Neural cell (in vitro differentiated cells): ENCODE measurements around the gene CNTNAP5. TPM values are rescaled to one million over a fixed set of nuclear protein-coding genes. Genes with fewer than 3 reads are reported as not detected.

Source experiments
- H2AFZ ChIP-seq: fragments of 200-600, 300-800 bp; sonication (generic), shearing (Covaris generic); 2 replicates; pipeline ENCODE4 v1.6.0; 2014; ENCODE audit warnings: low read depth, mild to moderate bottlenecking, antibody characterized with exemption, low read length, moderate library complexity
- H3F3A ChIP-seq: fragments of 200-600 bp; shearing (Covaris generic); 2 replicates; pipeline ENCODE4 v1.6.1; 2016; ENCODE audit warnings: mild to moderate bottlenecking, moderate library complexity, mixed read lengths, antibody characterized with exemption, low read length; ENCODE audit not compliant: insufficient read depth, poor library complexity, severe bottlenecking
- H3K27ac ChIP-seq: fragments of 200-600, 300-800 bp; sonication (generic), shearing (Covaris generic); 2 replicates; pipeline ENCODE4 v1.5.1; 2014; ENCODE audit warnings: mild to moderate bottlenecking, low read length, moderate library complexity
- H3K27me3 ChIP-seq: fragments of 300-800, 200-600 bp; sonication (generic), shearing (Covaris generic); 2 replicates; pipeline ENCODE4 v1.6.0; 2014; ENCODE audit warnings: mild to moderate bottlenecking, low read depth, low read length, moderate library complexity; ENCODE audit not compliant: insufficient read depth
- H3K36me3 ChIP-seq: fragments of 300-800, 200-600 bp; sonication (generic), shearing (Covaris generic); 2 replicates; pipeline ENCODE4 v1.5.1; 2014; ENCODE audit warnings: mild to moderate bottlenecking, antibody characterized with exemption, low read length, moderate library complexity; ENCODE audit not compliant: insufficient read depth
- H3K4me2 ChIP-seq: fragments of 300-800, 200-600 bp; sonication (generic), shearing (Covaris generic); 2 replicates; pipeline ENCODE4 v1.6.0; 2014; ENCODE audit warnings: mild to moderate bottlenecking, low read length
- H3K4me3 ChIP-seq: fragments of 300-800, 200-600 bp; sonication (generic), shearing (Covaris generic); 2 replicates; pipeline ENCODE4 v1.5.1; 2014; ENCODE audit warnings: mild to moderate bottlenecking, low read length, moderate library complexity
- H3K79me2 ChIP-seq: fragments of 200-600 bp; shearing (Covaris generic); replicated peaks from 2 replicates; pipeline ENCODE4 v1.6.0; 2014; ENCODE audit warnings: mild to moderate bottlenecking, low read length, moderate library complexity; ENCODE audit not compliant: insufficient read depth
- H3K9ac ChIP-seq: fragments of 300-800, 200-600 bp; sonication (generic), shearing (Covaris generic); 2 replicates; pipeline ENCODE4 v1.6.1; 2016; ENCODE audit warnings: mild to moderate bottlenecking, low read length, mixed read lengths
- H3K9me2 ChIP-seq: fragments of 200-600 bp; shearing (Covaris generic); 2 replicates; pipeline ENCODE4 v1.6.1; 2016; ENCODE audit warnings: mild to moderate bottlenecking, low read length, mixed read lengths; ENCODE audit not compliant: insufficient read depth
- H3K9me3 ChIP-seq: fragments of 200-600, 300-800 bp; sonication (generic), shearing (Covaris generic); 2 replicates; pipeline ENCODE4 v1.6.1; 2016; ENCODE audit warnings: mild to moderate bottlenecking, mixed run types, low read length, moderate library complexity, mixed read lengths
- H4K20me1 ChIP-seq: fragments of 200-600 bp; shearing (Covaris generic); 2 replicates; pipeline ENCODE4 v1.6.1; 2016; ENCODE audit warnings: mild to moderate bottlenecking, mixed run types; ENCODE audit not compliant: insufficient read depth
- CTCF ChIP-seq: fragments of 450-650 bp; IDR thresholded peaks from 2 replicates; pipeline ENCODE4 v1.5.1; 2014; ENCODE audit warnings: antibody characterized with exemption, mild to moderate bottlenecking, moderate library complexity; ENCODE audit not compliant: poor library complexity, severe bottlenecking
- EP300 ChIP-seq: fragments of 450-650 bp; conservative IDR thresholded peaks from 2 replicates; pipeline ENCODE4 v1.6.1; 2014; ENCODE audit warnings: antibody characterized with exemption, mild to moderate bottlenecking, moderate library complexity; ENCODE audit not compliant: poor library complexity, severe bottlenecking
- EZH2 ChIP-seq: fragments of 200-600, 300-800 bp; shearing (Covaris generic), sonication (generic); IDR thresholded peaks from 2 replicates; pipeline ENCODE4 v1.6.1; 2014; ENCODE audit warnings: antibody characterized with exemption, low read length, borderline replicate concordance, mild to moderate bottlenecking; ENCODE audit not compliant: insufficient read depth, poor library complexity, severe bottlenecking
- MXI1 ChIP-seq: fragments of 450-650 bp; conservative IDR thresholded peaks from 2 replicates; pipeline ENCODE4 v1.6.1; 2014; ENCODE audit warnings: antibody characterized with exemption, mild to moderate bottlenecking; ENCODE audit not compliant: poor library complexity, severe bottlenecking
- POLR2AphosphoS5 ChIP-seq: IDR thresholded peaks from 2 replicates; pipeline ENCODE4 v1.6.1; 2012
- RAD21 ChIP-seq: fragments of 450-650 bp; conservative IDR thresholded peaks from 2 replicates; pipeline ENCODE4 v1.6.1; 2014; ENCODE audit warnings: antibody characterized with exemption, mild to moderate bottlenecking, moderate library complexity
- REST ChIP-seq: IDR thresholded peaks from 2 replicates; pipeline ENCODE4 v1.6.1; 2012; ENCODE audit warnings: borderline replicate concordance
- SMC3 ChIP-seq: fragments of 450-650 bp; conservative IDR thresholded peaks from 2 replicates; pipeline ENCODE4 v1.6.1; 2014; ENCODE audit warnings: antibody characterized with exemption, mild to moderate bottlenecking, moderate library complexity; ENCODE audit not compliant: poor library complexity
- TAF1 ChIP-seq: IDR thresholded peaks from 2 replicates; pipeline ENCODE4 v1.6.1; 2012; ENCODE audit warnings: low read depth
- polyA plus RNA-seq: library from polyadenylated mRNA; depleted of rRNA; stranded (reverse); fragments of >200 nt; gene quantifications from 2 replicates; pipeline ENCODE4 v1.2.3, GENCODE V29; 2014

Gene CNTNAP5
- polyA plus RNA-seq, 1 donor from 2014 or later: 19.3 TPM

- H3K79me2 ChIP-seq: no peaks in the 10 kb centered on the region
- H3K36me3 ChIP-seq: no peaks in the 10 kb centered on the region
- no peak overlapping the region for H3K4me3 ChIP-seq
- H4K20me1 ChIP-seq: no peaks in the 10 kb centered on the region
- TF ChIP-seq CTCF: no peak
- TF ChIP-seq RAD21: no peak
- TF ChIP-seq EZH2: no peak
- TF ChIP-seq MXI1: no peak
- no peak for TF ChIP-seq SMC3
- no peak for TF ChIP-seq EP300
- TF ChIP-seq TAF1: no peak
- no peak for TF ChIP-seq REST
- TF ChIP-seq POLR2AphosphoS5: no peak
- no peak overlapping the region for H2AFZ ChIP-seq
- H3K9me3 ChIP-seq: no peaks in the 10 kb centered on the region
- no peak overlapping the region for H3K9ac ChIP-seq
- no peaks in the 10 kb centered on the region for H3K27me3 ChIP-seq
- H3K9me2 ChIP-seq: no peaks in the 10 kb centered on the region
- H3K4me2 ChIP-seq: no peak overlapping the region
- H3K27ac ChIP-seq: no peak overlapping the region
- no peaks in the 10 kb centered on the region for H3F3A ChIP-seq
Measured at GRCh38 chr2:124289060-124289459, 264.0 kb downstream of the CNTNAP5 start.

- Histone ChIP-seq H3K79me2 (no peaks in the 10 kb centered on the region), H4K20me1 (no peaks in the 10 kb centered on the region), H3K4me2 (no peak overlapping the region), H3K27ac (no peak overlapping the region), H3K36me3 (no peaks in the 10 kb centered on the region), H3F3A (no peaks in the 10 kb centered on the region), H3K9me3 (no peaks in the 10 kb centered on the region), H3K9me2 (no peaks in the 10 kb centered on the region), H3K4me3 (no peak overlapping the region), H3K27me3 (no peaks in the 10 kb centered on the region), H3K9ac (no peak overlapping the region), H2AFZ (no peak overlapping the region)
- no peak for TF ChIP-seq MXI1
- no peak for TF ChIP-seq CTCF
- no peak for TF ChIP-seq RAD21
- TF ChIP-seq EP300: no peak
- no peak for TF ChIP-seq SMC3
- no peak for TF ChIP-seq TAF1
Measured at GRCh38 chr2:124289615-124290014, 264.5 kb downstream of the CNTNAP5 start.
